Sigmoid colon (tissue), 4 donors: ENCODE results near the gene POLR1H.

Experiments
- EP300 ChIP-seq, 4 donors: sonication (generic); formaldehyde crosslinking; IDR thresholded peaks; one replicate each; pipeline ENCODE4 v1.6.1; 2017; ENCODE audit warnings: antibody characterized with exemption in 4 of 4
- POLR2A ChIP-seq, 2 donors: fragments of 450-650 bp; IDR thresholded peaks; one replicate each; pipeline ENCODE4 v1.6.1; 2016; ENCODE audit warnings: antibody characterized with exemption in 2 of 2, mild to moderate bottlenecking in 2 of 2, moderate library complexity in 2 of 2

DNA sequence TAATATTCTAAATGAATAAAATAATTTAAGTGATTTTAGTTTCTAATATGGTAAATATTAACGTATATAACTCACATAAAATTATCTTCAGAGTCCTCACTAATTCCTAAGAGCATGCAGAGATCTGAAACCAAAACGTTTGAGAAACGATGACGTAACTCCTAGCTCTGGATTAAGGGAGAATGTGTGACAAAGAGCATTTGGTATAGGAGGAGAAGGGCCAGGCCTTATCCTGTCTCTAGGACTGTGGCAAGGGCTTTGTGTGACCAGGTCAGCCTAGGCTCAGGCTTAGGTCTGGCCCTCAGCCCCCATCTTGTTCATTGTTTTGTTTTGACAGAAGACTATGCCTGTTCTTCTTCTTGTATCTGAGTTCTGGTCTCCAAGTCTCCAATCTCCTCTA, 19.2 kb upstream of the POLR1H start:
- TF ChIP-seq POLR2A (IDR thresholded peaks at IDR 0.05) (no peak), EP300 (IDR thresholded peaks at IDR 0.05) (no peak)
